ENCODE results near the gene CCDC88C.

DNA sequence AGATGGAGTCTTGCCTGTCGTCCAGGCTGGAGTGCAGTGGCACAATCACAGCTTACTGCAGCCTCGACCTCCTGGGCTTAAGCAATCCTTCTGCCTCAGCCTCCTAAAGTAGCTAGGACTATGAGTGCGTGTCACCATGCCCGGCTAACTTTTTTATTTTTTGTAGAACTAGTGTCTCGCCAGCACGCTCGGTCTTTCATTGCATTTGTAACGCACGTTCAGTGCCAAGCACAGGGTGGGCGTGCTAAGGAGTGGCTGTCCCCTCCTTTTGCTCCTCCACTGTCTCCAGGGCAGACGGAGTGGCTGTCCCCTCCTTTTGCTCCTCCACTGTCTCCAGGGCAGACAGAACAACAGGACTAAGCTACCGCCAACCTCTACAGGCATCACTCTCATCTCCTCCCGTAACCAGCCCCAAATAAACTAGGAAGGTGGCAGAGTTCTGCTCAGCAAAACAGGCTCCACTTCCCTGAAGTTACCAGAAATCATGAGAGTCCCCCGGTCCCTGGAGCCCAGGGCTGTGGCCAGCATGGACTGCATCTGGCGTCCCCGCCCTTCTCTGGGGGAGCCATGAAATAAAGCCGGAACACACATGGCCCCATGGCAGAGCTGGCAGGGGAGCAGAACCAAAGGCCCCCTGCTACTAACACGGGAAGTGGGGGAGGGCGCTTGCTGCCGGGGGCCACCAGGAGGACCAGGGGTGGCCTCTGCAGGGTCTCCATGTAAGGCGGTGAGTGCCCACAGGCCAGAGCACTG lies 60.2 kb downstream of the CCDC88C start:
- TF ChIP-seq, protein P1, sequence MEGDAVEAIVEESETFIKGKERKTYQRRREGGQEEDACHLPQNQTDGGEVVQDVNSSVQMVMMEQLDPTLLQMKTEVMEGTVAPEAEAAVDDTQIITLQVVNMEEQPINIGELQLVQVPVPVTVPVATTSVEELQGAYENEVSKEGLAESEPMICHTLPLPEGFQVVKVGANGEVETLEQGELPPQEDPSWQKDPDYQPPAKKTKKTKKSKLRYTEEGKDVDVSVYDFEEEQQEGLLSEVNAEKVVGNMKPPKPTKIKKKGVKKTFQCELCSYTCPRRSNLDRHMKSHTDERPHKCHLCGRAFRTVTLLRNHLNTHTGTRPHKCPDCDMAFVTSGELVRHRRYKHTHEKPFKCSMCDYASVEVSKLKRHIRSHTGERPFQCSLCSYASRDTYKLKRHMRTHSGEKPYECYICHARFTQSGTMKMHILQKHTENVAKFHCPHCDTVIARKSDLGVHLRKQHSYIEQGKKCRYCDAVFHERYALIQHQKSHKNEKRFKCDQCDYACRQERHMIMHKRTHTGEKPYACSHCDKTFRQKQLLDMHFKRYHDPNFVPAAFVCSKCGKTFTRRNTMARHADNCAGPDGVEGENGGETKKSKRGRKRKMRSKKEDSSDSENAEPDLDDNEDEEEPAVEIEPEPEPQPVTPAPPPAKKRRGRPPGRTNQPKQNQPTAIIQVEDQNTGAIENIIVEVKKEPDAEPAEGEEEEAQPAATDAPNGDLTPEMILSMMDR (IDR thresholded peaks at IDR 0.05): no peak
- no peak for TF ChIP-seq POLR2A (IDR thresholded peaks at IDR 0.05)
